SK-N-SH (cell line): ENCODE results near the gene SKI.

Experiments
- JUND ChIP-seq: IDR thresholded peaks from 2 replicates; pipeline ENCODE4 v1.4.0; 2012
- TF ChIP-seq, protein P1 (sequence below): fragments of 200-600 bp; sonication (generic); IDR thresholded peaks from 2 replicates; pipeline ENCODE4 v1.6.1; 2017; ENCODE audit warnings: antibody characterized with exemption, mild to moderate bottlenecking, moderate library complexity

DNA sequence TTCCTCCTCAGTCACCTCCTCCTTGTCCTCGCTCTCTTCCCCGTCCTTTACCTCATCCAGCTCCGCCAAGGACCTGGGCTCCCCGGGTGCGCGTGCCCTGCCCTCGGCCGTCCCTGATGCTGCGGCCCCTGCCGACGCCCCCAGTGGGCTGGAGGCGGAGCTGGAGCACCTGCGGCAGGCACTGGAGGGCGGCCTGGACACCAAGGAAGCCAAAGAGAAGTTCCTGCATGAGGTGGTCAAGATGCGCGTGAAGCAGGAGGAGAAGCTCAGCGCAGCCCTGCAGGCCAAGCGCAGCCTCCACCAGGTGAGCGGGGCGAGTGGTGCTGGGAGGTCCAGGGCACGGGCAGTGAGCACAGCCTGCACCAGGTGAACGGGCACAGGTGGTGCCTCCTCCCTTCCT is 76.2 kb downstream of the SKI start:
- TF ChIP-seq, protein P1, sequence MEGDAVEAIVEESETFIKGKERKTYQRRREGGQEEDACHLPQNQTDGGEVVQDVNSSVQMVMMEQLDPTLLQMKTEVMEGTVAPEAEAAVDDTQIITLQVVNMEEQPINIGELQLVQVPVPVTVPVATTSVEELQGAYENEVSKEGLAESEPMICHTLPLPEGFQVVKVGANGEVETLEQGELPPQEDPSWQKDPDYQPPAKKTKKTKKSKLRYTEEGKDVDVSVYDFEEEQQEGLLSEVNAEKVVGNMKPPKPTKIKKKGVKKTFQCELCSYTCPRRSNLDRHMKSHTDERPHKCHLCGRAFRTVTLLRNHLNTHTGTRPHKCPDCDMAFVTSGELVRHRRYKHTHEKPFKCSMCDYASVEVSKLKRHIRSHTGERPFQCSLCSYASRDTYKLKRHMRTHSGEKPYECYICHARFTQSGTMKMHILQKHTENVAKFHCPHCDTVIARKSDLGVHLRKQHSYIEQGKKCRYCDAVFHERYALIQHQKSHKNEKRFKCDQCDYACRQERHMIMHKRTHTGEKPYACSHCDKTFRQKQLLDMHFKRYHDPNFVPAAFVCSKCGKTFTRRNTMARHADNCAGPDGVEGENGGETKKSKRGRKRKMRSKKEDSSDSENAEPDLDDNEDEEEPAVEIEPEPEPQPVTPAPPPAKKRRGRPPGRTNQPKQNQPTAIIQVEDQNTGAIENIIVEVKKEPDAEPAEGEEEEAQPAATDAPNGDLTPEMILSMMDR = no peak
- TF ChIP-seq JUND = no peak
